Measurements from ENCODE around the gene GAS2L2.

DNA sequence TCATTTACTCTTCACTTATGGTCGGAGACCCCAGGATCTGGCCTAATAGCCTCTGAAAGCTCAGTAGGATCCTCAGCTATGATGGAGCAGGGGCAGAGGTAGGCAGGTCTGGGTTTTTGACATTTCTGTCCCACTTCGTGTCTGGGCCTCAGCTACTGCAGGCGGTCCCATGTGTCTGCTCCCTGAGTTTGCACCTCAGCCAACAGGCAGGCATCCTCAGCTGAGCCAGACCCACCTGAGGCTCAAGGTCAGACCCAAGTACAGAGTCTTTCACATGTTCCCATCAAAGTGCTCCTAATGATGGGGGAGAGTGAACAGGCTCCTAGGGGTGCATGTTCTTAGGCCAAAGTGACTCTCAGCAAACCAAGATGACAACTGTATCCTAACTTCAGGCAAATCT, 24.5 kb downstream of the GAS2L2 start:
- TF ChIP-seq, protein P1, sequence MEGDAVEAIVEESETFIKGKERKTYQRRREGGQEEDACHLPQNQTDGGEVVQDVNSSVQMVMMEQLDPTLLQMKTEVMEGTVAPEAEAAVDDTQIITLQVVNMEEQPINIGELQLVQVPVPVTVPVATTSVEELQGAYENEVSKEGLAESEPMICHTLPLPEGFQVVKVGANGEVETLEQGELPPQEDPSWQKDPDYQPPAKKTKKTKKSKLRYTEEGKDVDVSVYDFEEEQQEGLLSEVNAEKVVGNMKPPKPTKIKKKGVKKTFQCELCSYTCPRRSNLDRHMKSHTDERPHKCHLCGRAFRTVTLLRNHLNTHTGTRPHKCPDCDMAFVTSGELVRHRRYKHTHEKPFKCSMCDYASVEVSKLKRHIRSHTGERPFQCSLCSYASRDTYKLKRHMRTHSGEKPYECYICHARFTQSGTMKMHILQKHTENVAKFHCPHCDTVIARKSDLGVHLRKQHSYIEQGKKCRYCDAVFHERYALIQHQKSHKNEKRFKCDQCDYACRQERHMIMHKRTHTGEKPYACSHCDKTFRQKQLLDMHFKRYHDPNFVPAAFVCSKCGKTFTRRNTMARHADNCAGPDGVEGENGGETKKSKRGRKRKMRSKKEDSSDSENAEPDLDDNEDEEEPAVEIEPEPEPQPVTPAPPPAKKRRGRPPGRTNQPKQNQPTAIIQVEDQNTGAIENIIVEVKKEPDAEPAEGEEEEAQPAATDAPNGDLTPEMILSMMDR (optimal IDR thresholded peaks at IDR 0.05 in 1 of 3, IDR thresholded peaks at IDR 0.05 in 1 of 3, conservative IDR thresholded peaks at IDR 0.05 in 1 of 3; ENCODE audit: extremely low read depth in 1 of 3, insufficient read depth in 2 of 3, low read length in 3 of 3): no peak
- no peak for TF ChIP-seq EZH2 (IDR thresholded peaks at IDR 0.05; ENCODE audit: low read length)

Measured in keratinocyte (primary cell).